HG03103 (cell line): ENCODE results near the gene SH3RF2.

Source experiments
- ATAC-seq: cut with Tn5 transposase; IDR thresholded peaks from one replicate; pipeline ENCODE4 v1.9.1; 2021; ENCODE audit warnings: low read depth; ENCODE audit not compliant: unreplicated experiment

Gene SH3RF2

GRCh38 chr5:146032911-146033310 lies 96.5 kb downstream of the SH3RF2 start:
- no peak for ATAC-seq

GRCh38 chr5:146034127-146034526 lies 97.7 kb downstream of the SH3RF2 start:
- ATAC-seq, result no peak

- ATAC-seq, result no peak
Observed at GRCh38 chr5:146034605-146035004, 98.2 kb downstream of the SH3RF2 start.

DNA sequence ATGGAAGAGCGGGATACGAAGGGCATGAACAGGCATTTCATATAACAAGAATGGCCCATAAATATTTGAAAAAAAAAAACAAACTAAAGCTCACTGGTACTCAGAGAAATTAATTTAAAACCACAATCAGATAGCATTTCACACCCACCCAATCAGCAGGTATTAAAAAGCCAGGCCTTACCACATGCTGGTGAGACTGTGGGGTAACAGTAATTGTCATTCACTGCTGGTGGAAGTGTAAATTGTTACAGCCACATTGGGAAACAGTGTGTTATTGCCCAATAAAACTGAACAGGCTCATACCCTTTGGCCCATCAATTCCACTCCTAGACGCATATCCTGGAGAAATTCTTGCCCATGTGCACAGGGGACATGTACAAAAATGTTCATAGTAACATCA lies 103.0 kb downstream of the SH3RF2 start:
- ATAC-seq, result no peak

DNA sequence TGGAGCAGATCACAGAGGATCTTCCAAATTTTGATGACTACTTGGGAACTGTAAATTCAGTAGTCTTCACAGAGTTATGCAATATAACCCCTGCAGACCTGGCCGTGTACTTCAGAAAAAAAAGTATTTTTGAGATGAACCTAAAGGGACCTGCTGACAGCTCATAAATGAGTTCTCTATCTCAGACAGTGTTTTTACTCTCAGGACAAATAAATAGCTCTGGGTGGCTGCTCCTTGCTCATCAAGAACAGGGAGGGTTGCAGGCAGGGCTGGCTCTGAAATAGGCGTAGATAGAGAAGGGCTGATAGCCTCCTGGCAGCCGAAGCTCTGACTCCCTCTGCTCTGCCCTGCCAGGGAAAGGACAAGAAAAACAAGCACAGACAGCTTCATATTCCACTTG lies 104.1 kb downstream of the SH3RF2 start:
- no peak for ATAC-seq

DNA sequence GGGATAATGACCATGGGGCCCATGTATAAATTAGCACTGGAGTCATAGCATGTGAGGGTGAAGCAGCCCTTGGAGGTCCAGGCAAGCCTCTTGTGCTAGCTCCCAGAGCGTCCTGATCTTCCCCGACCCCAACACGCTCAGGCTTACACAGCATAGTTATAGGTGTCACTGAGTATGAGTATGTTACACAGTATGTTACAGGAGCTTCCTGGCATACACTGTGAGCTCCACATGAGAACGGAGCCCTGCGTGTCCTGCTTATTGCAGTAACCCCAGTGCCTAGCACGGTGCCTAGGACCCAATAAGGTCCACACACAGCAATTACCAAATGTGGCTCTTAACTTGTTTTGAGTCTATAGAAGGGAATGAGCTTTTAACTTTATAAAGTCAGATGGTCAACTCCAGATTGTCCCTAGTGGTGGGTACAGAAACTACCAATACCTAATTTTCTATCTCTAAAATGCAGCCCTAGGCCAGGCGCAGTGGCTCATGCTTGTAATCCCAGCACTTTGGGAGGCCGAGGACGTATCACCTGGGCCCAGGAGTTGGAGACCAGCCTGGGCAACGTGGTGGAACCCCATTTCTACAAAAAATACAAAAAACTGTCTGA lies 104.9 kb downstream of the SH3RF2 start:
- peak; percentile 75 for ATAC-seq

GRCh38 chr5:146042628-146043279 lies 106.4 kb downstream of the SH3RF2 start:
- ATAC-seq, result no peak

DNA sequence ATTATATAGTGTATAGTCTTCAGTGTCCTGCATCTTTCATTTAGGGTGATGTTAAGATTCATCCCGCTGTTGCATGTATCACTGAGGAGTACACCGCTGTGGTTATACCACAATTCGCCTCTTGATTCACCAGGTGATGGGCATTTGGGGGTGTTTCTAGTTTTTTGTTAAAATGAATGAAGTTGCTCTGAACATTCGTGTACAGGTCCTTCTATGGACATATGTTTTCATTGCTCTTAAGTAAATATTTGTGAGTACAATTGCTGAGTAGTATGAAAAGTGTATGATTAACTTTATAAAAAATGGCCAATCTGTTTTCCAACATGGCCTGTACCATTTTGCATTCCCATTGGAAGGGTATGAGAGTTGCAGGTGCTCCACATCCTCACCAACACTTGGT lies 107.3 kb downstream of the SH3RF2 start:
- no peak for ATAC-seq

DNA sequence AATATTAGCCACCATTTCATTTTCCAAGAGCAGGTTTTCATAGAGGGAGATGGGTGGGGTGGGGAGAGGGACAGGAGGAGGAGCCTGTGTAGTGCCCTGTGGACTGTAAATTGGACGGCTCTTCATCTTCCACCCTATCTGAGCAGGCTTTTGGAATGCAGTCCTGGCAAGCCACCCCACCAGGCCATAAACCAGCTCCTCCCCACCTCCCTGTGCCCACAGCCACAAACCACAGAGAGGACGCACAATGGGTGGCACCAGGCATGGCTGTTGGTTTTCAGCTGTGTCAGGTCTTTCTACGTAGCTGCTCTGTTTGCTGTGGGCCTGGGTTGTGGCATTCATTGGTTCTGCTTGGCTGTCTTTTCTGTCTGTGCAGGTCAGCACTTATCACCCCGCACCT lies 111.0 kb downstream of the SH3RF2 start:
- no peak for ATAC-seq

- ATAC-seq, result no peak
Observed at GRCh38 chr5:146048994-146049703, 112.8 kb downstream of the SH3RF2 start.

DNA sequence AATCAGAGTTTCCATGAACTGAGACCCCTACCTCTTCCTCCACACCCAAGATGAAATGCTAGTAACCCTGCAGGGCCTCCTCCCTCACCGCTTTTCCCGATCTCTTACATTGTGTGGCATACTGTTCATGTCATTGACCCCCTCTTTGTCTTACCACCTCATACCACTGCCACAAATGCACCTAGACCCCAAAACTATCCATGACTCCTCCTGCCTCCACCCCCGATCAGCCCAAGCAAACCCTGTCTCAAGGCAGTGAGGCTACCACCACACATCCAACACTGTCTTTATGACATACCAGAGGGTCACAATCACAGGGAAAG lies 113.3 kb downstream of the SH3RF2 start:
- no peak for ATAC-seq

DNA sequence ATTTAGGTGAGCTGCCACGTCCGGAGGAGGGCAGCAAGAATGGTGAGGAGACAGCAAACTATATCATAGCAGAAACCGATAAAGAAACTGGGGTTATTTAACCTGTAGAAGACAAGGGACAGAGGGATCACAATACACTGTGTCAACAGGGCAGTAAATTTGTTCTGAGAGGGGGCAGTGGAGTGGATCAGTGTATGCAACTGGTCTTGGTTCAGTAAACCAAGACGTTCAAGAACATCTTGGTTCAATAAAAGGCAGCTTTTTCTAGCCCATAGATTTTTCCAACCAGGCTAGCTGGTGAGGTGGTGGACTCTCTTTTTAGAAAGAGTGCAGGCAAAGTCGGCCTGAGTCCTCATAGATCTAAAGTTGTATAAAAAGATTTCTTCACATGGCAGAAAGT lies 113.7 kb downstream of the SH3RF2 start:
- ATAC-seq, result no peak

- no peak for ATAC-seq
Observed at GRCh38 chr5:146051678-146052077, 115.3 kb downstream of the SH3RF2 start.

GRCh38 chr5:146052780-146053179 lies 116.4 kb downstream of the SH3RF2 start:
- no peak for ATAC-seq

DNA sequence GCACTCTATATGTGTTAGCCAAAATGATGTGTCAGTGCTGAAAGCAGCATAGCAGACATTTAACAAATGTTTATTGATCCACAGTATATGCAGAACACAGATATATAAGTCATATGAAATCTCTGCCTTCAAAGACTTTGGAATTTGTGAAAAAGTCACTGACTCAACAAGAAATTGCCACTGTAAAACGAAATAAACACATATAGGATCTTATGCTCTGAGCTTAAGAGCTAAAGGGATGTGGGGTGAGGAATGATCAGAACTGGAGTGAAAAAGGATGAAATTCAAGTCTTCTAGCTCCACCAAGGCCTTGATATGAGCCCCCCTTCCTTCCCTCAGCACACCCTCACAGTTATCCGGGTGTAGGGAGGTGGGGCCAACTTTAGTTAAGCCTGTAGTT lies 119.1 kb downstream of the SH3RF2 start:
- no peak for ATAC-seq

DNA sequence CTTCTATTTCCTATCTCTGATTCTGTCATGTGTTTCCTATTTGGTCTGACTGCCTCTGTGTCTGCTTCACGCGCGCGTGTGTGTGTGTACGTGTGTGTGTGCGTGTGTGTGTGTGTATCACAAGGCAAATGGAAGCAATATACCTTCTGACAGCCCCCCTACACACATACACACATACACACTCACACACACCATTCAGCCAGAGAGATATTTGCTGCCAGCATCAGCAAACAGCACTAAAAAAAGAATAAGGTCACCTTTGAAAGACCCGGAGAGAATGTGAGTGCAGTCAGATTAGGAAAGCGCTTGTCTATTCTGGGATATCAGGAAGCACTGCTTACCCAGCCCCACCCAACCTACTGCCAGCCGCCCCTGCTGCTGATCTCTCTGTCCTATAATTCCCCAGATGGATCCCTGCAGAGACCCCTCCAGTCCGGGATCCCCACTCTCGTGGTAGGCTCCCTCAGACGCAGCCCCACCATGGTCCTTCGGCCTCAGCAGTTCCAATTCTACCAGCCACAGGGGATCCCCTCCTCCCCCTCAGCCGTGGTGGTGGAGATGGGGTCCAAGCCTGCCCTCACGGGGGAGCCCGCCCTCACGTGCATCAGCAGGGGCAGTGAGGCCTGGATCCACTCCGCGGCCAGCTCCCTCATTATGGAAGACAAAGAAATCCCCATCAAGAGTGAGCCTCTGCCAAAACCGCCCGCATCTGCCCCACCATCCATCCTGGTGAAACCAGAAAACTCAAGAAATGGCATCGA lies 123.3 kb downstream of the SH3RF2 start:
- ATAC-seq, result no peak

- no peak for ATAC-seq
Observed at GRCh38 chr5:146060221-146060585, 123.8 kb downstream of the SH3RF2 start.

- no peak for ATAC-seq
Observed at GRCh38 chr5:146066968-146067367, 130.6 kb downstream of the SH3RF2 start.

- ATAC-seq, result no peak
Observed at GRCh38 chr5:146068206-146068605, 131.8 kb downstream of the SH3RF2 start.

- peak; percentile 43 for ATAC-seq
Observed at GRCh38 chr5:146068977-146069779, 132.8 kb downstream of the SH3RF2 start.

DNA sequence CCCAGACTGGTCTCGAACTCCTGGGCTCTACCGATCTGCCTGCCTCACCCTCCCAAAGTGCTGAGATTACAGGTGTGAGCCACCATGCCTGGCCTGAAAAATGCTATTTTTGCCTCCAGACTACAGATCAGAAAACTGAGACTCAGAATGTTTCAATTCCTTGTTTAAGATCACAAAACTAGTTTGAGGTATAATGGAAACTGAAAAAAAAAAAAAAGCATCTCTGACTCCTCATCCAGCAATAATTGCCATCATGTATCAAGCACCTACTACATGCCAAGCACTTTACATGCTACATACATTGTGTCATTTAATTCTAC lies 133.4 kb downstream of the SH3RF2 start:
- ATAC-seq, result no peak
